DMS114 treated with DMSO at 0.1 percent for 48 hours (cell line): ENCODE results near the gene DBF4.
"Not testable (repeated sequence)": the region's sequence is repeated elsewhere in the genome, so short reads cannot be mapped to it uniquely, and the experiment has no call there.

Source experiments
- DNase-seq: peaks from one replicate; lab custom pipeline; 2025; ENCODE audit not compliant: unreplicated experiment; lab: John Stamatoyannopoulos, UW

DBF4 gene

DNA sequence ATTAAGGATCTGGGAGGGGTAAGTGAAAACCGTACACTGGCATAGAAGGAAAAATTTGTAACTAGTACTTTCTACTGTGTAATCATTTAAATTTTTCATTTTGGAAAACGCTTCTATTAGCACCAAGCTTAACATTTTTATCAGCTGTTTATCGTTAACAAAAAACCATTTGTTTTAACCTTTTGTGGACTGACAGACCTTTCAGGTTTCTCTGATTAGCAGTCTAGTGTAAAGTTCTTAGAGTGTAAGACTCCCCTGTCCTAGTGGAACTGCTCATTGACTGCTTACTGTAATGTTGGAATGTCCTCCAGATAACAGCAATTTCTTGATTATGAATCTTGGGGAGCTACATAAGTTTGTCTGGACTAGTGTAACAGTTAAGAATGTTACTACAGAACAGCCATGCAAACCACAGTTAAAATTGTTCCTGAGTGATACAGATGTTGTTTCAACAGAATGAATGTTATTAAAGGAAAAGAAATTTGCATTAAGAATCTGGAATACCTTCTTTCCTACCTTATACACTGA, 2.0 kb downstream of the DBF4 start:
- no peak for DNase-seq

DNA sequence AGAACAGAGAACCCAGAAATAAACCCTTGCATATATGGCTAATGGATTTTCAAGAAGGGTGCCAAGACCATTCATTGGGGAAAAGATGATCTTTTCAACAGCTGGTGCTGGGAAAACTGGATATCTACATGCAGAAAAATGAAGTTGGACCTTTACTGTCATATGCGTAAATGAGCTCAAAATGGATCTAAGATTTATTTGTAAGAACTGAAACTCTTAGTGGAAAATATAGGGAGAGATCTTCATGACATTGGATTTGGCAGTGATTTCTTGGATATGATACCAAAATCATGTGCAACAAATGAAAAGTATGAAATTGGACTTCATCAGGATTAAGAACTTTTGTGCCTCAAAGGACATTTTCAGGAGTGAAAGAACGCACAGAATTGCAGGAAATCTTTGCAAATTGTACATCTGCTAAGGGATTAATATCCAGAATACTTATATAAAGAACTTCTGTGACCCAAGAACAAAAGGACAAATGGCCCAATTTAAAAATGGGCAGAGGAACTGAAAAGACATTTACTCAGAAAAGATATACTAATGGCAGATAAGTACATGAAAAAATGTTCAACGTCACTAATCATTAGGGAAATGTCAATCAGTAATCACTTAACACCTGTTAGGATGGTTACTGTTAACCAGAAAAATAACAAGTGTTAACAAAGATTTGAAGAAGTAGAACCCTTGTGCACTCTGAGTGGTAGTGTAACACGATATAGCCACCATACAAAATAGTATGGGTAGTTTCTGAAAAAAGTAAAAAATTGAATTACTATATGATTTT, 6.1 kb downstream of the DBF4 start:
- DNase-seq: no peak

DNA sequence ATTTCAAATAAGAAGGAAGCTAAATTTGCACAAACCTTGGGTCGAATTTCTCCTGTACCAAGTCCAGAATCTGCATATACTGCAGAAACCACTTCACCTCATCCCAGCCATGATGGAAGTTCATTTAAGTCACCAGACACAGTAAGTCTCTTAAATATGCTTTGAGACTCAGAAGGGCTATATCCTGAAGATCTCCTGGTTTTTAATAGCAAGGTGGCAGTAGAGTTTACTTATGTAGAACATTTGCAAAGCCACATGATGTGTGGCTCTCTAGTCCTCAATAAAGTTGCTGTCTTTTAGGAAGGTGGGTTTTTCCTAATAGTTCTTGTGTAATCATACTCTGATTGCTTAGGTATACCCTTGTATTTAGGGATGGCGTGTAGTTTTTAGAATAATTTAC, 8.7 kb downstream of the DBF4 start:
- no peak for DNase-seq

DNA sequence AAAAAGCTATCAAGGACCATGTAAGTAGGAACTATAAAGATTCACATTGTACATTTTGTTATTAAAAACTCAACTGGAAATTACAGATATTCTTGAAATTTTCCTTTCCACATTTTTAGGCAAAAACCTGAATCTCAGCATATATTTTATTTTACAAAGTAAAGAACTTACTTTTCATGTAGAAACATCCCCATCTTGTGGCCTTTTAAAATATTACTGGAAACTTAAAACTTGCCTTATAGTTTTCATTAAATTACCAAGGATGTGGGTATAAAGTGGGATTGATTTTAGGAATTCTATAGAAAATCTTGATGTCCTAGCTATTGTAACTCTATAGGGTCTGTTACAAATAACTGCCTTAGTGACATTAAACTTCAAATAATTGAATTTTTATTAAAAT, 10.6 kb downstream of the DBF4 start:
- DNase-seq: peak; percentile 36

DNA sequence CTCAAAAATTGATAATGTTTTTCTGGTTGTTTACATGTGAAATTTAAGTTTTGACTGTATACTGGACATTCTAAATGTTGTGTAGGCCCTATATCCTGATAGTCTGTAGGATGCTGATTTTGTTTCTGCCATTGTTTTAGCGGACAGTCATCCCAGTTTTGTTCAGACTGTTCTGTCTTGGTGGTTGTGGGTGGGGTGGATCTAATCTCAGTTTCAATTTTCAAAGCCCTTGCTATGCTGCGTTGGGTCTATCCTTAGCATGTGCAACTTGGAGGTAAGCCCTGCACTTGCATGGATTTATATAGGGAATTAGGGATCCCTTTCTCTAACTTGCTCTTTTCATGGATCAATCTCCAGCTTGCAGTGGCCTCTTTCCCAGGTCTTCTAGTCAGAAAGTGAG, 19.1 kb downstream of the DBF4 start:
- DNase-seq: no peak

DNA sequence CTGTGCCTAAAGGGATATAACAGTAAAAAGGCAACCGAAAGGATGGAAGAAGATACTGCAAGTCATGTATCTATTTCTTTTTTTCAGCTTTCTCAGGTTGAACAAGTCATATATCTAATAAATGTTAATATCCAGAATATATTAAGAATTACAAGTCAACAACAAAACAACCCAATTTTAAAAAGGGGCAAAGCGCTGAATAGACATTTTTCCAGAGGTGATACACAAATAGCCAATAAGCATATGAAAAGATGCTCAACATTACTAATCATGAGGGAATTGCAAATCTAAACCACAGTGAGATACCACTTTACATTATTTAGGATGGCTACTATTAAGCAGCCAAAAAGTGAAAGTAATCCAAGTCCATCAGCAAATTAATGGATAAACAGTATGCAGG, 23.0 kb downstream of the DBF4 start:
- no peak for DNase-seq

DNA sequence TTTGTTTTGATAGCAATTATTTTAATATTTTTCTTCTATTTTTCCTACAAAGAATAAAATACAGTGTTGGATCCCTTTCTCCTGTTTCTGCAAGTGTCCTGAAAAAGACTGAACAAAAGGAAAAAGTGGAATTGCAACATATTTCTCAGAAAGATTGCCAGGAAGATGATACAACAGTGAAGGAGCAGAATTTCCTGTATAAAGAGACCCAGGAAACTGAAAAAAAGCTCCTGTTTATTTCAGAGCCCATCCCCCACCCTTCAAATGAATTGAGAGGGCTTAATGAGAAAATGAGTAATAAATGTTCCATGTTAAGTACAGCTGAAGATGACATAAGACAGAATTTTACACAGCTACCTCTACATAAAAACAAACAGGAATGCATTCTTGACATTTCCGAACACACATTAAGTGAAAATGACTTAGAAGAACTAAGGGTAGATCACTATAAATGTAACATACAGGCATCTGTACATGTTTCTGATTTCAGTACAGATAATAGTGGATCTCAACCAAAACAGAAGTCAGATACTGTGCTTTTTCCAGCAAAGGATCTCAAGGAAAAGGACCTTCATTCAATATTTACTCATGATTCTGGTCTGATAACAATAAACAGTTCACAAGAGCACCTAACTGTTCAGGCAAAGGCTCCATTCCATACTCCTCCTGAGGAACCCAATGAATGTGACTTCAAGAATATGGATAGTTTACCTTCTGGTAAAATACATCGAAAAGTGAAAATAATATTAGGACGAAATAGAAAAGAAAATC, 31.0 kb downstream of the DBF4 start:
- not testable (repeated sequence) for DNase-seq

DNA sequence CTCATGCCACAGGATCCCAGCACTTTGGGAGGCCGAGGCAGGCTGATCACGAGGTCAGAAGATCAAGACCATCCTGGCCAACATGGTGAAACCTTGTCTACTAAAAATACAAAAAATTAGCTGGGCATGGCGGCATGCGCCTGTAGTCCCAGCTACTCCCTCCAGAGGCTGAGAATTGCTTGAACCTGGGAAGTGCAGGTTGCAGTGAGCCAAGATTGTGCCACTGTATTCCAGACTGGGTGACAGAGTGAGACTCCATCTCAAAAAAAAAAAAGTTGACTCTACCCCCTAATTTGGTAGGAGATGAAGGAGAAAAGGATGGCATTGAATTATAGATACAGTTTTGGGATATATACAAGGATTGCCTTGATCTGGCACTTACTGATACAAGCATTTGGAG, 32.5 kb downstream of the DBF4 start:
- DNase-seq: not testable (repeated sequence)

DNA sequence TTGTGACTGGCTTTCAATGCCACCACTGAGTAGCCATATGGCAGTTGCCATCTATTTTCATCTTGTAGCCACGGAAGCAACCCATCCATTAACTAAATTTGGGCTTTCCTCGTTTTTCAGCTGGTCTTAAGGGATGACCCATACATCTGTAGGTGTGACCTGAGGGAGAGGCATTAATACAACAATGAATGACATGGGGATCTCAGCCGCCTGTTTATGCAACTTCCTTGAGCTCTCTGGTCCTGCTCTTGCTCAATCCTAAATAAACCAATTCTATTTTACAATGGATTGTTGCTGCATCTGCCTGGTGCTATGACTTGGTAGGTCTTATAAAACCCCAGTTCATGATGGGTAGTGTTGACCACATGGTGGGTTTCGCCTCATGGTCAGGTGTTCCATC, 35.8 kb downstream of the DBF4 start:
- DNase-seq: no peak

DNA sequence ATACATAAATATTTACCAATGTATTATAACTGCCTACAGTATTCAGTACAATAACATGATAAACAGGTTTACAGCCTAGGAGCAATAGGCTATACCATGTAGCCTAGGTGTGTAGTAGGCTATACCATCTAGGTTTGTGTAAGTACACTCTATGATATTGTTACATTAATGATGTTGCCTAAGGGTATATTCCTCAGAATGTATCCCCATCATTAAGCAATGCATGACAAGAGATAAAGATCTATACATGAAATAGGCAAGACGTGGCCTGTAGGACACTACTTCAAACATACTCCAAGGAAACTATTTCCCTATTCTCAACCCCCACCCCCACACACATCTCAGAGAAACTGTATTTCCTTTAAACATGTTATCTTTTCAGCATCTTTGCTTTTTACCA, 42.4 kb downstream of the DBF4 start:
- DNase-seq: no peak

DNA sequence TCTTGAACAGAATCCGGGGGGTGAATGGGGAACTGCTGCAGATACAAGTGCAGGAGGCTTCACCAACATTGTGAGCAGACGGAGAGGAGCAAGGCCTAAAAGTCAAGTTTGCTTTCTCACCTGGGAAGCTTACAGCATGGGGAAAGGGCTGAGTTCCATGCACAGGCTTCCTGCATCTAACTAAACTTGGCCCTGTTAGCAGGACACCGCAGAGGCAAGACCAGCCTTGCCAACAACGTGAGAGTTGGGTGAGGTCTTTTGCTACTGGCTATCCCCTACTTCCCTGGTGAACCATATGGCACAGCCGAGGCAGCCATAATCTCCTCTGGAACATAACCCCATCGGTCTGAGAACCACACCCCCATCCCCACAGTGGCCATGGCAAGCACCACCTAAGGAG, 43.6 kb downstream of the DBF4 start:
- DNase-seq: no peak

DNA sequence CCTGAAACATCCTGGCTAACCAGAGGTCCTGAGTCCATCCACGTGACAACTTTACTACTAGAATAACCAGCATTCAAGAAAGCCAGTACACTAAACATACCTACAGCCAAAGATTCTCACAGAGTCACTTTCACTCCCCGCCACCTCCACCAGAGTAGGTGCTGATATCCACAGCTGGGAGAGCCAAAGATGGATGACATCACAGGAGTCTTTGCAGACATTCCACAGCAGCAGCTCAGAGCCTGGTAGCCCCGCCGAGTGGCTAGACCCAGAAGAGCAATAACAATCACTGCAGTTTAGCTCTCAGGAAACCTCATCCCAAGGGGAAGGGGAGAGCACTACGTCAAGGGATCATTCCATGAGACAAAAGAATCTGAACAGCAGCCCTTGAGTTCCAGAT, 44.3 kb downstream of the DBF4 start:
- no peak for DNase-seq

DNA sequence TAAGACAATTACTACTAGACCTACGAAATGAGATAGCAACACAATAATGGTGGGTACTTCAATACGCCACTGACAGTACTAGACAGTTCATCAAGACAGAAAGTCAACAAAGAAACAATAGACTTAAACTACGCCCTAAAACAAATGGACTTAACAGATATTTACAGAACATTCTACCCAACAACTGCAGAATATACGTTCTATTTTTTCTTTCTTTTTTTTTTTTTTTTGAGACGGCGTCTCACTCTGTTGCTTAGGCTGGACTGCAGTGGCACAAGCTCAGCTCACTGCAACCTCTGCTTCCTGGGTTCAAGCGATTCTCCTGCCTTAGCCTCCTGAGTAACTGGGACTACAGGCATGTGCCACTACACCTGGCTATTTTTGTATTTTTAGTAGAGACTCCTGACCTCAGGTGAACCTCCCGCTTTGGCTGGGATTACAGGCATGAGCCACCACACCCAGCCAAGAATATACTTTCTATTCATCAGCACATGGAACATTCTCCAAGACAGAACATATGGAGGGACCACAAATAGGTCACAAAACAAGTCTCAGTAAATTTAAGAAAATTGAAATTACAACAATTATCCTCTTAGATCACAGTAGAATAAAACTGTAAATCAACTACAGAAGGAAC, 46.6 kb downstream of the DBF4 start:
- not testable (repeated sequence) for DNase-seq

DNA sequence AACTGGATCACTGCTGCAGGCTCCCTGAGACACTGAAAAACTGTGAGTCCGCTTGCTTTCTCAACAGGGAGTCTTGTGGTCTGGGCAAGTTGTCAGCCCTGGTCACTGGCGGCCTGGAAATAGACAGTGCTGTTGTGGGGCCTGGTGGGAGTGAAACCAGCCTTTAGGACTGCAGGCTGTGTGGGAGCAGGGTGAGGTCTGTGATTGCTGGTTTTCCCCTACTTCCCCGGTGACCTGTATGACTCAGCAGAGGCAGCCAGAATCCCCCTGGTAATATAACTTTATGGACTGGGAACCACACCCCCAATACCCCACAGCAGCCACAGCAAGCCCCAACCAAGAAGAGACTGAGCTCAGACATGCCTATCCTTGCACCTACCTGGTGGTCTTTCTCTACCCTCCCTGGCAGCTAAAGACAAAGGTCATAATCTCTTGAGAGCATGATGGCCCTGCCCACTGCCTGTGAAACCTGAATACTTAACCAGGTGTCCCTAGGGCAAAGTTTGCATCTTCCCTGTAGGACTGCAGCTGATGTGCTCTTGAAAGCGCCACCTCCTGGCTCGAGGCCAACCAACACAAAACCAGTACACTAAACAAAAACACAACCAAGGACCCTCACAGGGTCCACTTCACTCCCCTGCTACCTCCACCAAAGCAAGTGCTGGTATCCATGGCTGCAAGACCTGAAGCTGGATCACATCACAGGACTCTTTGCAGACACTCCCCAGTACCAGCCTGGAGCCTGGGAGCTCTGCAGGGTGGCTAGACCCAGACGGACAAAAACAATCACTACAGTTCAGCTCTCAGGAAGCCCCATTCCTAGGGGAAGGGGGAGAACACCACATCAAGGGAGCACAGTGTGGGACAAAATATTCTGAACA, 50.5 kb downstream of the DBF4 start:
- DNase-seq: no peak

DNA sequence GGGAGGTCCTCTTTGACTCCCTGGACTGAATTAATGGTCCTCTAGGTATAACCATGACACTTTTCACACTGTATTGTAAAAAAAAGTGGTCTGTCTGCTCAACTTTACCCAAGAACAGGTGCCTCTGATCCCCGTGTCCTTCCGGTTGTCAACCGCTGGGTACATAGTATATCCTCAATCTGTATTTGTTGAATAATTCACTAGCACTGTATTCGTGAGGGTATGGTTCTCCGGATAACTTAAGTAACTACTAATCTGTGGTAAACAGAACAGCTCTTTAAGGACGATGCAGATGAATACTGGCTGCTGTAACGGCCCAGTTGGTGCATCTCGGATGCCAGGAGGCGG, 57.3 kb downstream of the DBF4 start:
- no peak for DNase-seq

DNA sequence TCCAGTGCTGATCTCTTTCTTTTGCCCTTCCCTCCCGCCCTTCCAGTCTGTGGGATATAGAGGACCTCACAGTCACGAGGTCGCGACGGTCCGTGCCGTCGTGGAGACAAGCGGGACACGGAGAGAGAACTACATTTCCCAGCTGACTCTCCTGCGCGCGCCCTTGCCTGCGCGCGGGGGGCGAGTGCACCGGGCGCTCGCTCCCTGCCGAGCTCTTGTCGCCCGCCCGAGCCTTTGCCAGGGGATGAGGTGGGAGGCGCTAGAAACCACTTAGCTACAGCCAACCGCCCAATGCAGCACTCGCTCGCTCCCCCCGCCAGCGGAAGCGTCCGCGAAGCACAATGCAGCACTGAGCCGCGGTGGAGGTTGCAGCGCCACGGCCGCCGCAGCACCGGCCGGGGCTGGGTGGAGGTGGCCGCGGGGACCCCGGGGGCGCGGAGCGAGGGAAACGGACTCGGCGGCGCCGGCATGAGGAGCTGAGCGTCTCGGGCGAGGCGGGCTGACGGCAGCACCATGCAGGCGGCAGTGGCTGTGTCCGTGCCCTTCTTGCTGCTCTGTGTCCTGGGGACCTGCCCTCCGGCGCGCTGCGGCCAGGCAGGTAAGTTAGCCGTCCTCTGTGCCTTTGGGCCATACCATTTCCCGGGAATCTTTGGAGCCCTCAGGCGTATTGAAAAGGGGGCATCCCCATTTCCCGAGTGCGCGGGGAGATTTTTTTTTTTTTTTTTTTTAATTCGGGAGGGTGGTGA, 57.8 kb downstream of the DBF4 start, which contains the start of gene ADAM22:
ADAM22 (plus strand) TSS at position 299 of the 746 bp plus-strand sequence; CDS start at position 514, 215 bp downstream.
- peak; percentile 88 for DNase-seq

DNA sequence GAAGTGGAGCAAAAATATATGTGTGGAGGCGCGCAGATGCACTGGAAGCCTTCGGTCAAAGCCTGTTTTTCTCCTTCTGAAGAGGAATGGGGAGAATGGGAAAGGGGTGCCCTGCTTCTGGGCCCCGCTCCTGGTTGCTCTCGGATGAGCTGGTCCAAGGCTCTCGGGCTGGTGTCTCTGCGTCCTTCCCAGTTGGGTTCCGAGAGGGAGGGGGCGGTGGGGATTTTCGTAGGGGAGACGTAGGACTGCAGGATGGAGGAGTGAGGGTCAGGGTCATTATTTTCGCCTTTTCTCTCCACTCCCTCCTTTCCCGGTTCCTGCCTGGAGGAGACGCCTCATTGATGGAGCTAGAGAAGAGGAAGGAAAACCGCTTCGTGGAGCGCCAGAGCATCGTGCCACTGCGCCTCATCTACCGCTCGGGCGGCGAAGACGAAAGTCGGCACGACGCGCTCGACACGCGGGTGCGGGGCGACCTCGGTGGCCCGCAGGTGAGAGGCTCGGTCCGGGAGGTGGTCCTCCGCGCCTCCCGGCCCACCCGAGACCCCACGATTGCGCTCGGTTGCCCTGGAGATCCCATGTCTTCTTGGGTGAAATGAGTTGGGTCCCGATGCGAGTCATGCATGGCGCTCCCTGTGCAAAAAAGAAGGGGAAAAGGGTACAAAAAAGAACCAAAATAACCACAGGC, 58.5 kb downstream of the DBF4 start:
- DNase-seq: no peak

DNA sequence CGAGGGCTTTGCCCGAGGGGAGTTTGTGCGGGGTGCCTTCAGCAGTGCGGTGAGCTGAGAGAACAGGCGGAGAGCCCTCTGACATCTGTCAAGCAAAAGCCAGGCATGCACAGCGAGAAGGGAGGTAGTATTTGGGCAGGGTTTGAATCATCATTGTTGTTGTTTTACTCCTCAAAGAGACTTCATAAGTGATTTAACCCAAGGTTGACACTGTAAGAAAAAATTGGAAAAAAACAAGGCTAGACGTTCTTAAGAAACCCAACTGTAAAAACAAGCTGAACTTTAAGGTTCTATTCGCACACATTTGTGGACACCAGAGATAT, 59.1 kb downstream of the DBF4 start:
- no peak for DNase-seq

DNA sequence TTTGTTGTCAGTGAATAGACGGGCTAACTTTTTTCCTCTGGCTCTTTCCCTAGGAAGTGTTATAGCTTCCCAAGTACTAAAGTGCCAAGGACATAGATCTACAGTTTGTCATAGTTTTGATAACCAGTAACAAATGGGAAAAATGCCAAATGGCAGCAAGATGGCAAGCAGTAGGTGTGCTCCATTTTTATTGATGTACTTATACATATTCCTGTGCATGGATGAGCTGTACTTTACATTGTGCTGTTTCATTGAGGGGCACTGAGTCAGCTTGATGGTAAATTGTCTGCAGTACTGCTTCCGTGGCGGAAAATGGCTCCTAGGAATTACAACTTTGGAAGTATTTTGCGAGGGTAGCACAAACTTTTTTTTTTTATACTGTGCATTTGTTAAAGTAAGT, 64.8 kb downstream of the DBF4 start:
- DNase-seq: no peak

DNA sequence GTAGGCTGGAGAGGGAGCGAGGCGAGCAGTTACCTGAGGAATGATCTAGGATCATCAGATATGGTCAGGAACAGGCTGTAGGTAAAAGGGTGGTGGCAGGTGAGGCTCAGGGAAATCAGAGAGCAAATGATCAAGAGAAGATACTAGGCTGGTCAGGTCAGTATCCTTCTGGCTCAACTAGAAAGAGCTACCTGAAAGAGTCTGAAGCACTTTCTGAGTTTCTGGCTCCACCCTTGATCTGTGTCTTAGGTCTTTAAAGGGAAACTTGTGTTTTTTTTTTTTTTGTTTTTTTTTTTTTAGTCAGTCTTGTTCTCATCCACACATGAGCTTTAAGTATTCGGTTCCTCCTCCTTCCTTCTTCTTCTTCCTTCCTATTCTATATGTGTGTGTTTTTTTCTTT, 68.3 kb downstream of the DBF4 start:
- no peak for DNase-seq
